Psoas muscle (tissue), 8 donors: ENCODE measurements around the gene TIGD3. TPM values are rescaled to one million over a fixed set of nuclear protein-coding genes. Genes with fewer than 3 reads are reported as not detected.

ENCODE experiments used
- ATAC-seq, 4 donors: fragments of 200-7000 bp; cut with Tn5 transposase; one replicate each; pipeline ENCODE4 v1.9.1; 2020; ENCODE audit warnings: moderate library complexity in 3 of 4, mild to moderate bottlenecking in 2 of 4
- DNase-seq, 2 donors: peaks; one replicate each; pipeline ENCODE4 v3.0.0-alpha.2; 2020
- H3K27ac ChIP-seq: fragments of 200-600 bp; one replicate; pipeline ENCODE4 v1.8.0; 2022
- H3K27me3 ChIP-seq, 3 donors: fragments of 200-600 bp in 1 of 3; one replicate each; pipeline versions ENCODE4 v1.6.1 to v1.8.0; 2013 to 2022; ENCODE audit warnings: low read length in 2 of 3, mild to moderate bottlenecking in 2 of 3, moderate library complexity in 1 of 3; ENCODE audit not compliant: insufficient read depth in 3 of 3
- H3K36me3 ChIP-seq, 2 donors: fragments of 200-600 bp in 1 of 2; one replicate each; pipeline versions ENCODE4 v1.6.1 to v1.8.0; 2013 to 2022; ENCODE audit warnings: low read depth in 1 of 2, mild to moderate bottlenecking in 1 of 2, moderate library complexity in 1 of 2; ENCODE audit not compliant: insufficient read depth in 1 of 2
- H3K4me1 ChIP-seq: fragments of 200-600 bp; one replicate; pipeline ENCODE4 v1.8.0; 2022
- H3K4me3 ChIP-seq: fragments of 200-600 bp; one replicate; pipeline ENCODE4 v1.8.0; 2022; ENCODE audit warnings: mild to moderate bottlenecking
- H3K9me3 ChIP-seq: fragments of 200-600 bp; one replicate; pipeline ENCODE4 v1.8.0; 2022
- CTCF ChIP-seq: fragments of 200-600 bp; IDR thresholded peaks from one replicate; pipeline ENCODE4 v1.8.0; 2022; ENCODE audit warnings: antibody characterized with exemption
- WGBS, 3 donors: extraction: QIAGEN DNeasy Blood & Tissue Kit; methylation state at CpG; one replicate each; pipeline versions ENCODE4 v1.1.6 to v1.1.7; 2013; 5-methylcytosine and 5-hydroxymethylcytosine counted together
- intact Hi-C, 2 donors: fragments of 100-400 bp; cut with DNase I; formaldehyde crosslinking; loops; one replicate each; pipeline versions ENCODE4 v1.11.0 to v1.14.2; 2022
- polyA plus RNA-seq, 3 donors: library from polyadenylated mRNA; stranded (reverse); fragments of 200-250 nt; gene quantifications; one replicate each; pipeline ENCODE4 v1.2.3, GENCODE V29; 2013
- total RNA-seq, 4 donors: library from RNA; stranded (reverse); fragmentation: NEBNext Ultra II Directional in 2 of 4; extraction: Animal tissue kit (Norgen Biotek cat#: 25700) in 2 of 4; gene quantifications; one replicate each; pipeline versions ENCODE4 v1.2.1 to v1.2.4, GENCODE V29; 2021 to 2023
- donor health status: healthy with polysubstance abuse.
- donor health status: DM: no; HTN: no; CAD: no; lungs with moderate emphysema.
- donor health status: Bipolar disorder and iron deficiency.
- donor health status: healthy.
- donor health status: DM: yes; HTN: yes; CAD: no.
- donor health status: DM: no; HTN: no; CAD: no.
- donor health status: DM: no; HTN: no; CAD: no.
- donor health status: DM: yes; HTN: yes; CAD: no.

TIGD3 gene
- total and polyA plus RNA-seq, 7 donors = 0.05 to 0.25 (median 0.09) TPM; not detected in 3

DNA sequence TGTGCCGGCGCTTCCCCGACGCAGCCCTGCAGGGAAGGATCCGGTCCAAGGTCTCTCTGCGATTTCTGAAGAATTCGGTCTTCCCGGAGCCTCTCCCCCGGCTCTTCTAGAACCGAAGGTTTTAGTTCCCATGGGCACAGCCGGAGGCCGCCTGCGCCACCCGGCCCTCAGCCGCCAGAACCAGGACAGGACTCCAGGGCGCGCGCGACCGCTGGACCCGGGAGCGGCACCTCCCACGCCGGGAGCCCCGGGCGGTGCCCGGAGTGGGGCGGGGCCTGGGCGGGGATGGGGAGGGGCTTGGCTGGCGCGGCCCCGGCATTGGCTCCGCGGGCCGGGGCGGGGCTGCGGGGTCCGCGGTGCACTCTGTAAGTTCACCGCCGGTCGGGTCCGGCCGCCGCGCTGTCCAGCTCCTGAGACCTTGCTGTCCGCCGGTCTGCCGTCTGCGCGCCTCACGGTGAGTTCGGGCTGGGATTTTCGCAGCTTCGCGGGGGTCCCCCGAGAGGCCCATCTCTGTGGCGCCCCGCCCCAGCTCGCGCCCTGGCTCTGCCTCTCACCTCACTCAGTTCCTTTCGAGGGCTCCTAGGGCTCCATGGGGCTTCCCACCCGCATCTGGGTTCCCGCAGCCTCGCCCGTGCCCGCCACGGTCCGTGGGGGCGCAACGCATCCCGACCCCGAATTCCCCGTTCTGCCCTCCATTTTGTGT, 39.9 kb upstream of the TIGD3 start, which contains the start of gene CDC42EP2:
TSS of gene CDC42EP2 (plus strand) at position 366 of the 703 bp plus-strand sequence. CDS start 6,033 bp downstream, outside the sequence.
- H3K27ac ChIP-seq = peak within 1 kb of the TSS; percentile 80
- ATAC-seq (peak; percentile 91 to 98 (median 94)), DNase-seq (peak; percentile 90 to 94)
- H3K36me3 ChIP-seq = no peaks in the 10 kb centered on the region
- TF ChIP-seq CTCF = no peak
- peaks cover 15% of the 10 kb centered on the region for H3K4me1 ChIP-seq
- no peaks in the 10 kb centered on the region for H3K9me3 ChIP-seq
- 0 to 1% (median 1%) methylated on average over 57 to 74 of the region's 74 CpGs for WGBS, 3 donors
- peak within 1 kb of the TSS; percentile 78 for H3K4me3 ChIP-seq
- intact Hi-C loops = loop anchor here in 1 of 2 donors (1.0 kb wide), 1 partner anchor 39 kb away; no protein-coding TSS in a partner anchor
- H3K27me3 ChIP-seq = no peaks in the 10 kb centered on the region

DNA sequence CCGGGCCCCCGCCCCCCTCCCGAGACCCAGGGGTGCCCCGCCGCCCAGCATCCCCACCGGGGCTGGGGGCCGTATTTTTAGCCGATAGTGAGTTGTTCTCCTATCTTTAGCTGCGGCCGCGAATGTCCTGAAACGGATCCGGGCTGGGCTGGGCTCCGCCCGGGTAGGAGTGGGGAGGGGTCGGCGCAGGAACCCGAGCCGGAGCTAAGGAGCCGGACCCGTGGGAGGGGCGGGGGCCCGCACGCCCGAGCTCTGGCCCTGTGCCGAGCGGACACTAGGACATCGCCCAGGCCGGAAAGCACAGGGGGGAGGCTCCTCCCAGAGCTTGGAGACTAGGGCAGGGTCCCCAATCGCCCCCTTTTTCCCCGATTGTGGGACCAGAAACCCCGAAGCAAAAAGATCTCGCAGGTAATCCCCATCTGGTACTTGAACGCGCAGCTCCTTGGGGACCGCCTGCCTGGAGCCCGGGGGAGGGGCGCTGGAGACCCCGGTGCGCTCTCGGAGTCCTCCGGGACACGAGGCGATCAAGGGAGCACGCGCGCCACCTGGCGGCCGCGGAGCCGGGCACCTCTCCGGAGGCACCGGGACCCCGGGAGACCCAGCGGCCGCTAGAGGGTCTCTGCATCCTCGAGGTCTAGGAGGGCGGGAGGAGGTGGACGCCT, 39.2 kb upstream of the TIGD3 start:
- TF ChIP-seq CTCF = peak; percentile 96
- Histone ChIP-seq H3K27ac (peak overlapping the region; percentile 80), H3K9me3 (no peaks in the 10 kb centered on the region), H3K4me3 (peak overlapping the region; percentile 78), H3K27me3 (no peaks in the 10 kb centered on the region), H3K4me1 (peaks cover 19% of the 10 kb centered on the region), H3K36me3 (peaks cover 0 to 2% of the 10 kb centered on the region in 2 donors)
- intact Hi-C loops = loop anchor here in 1 of 2 donors (1.0 kb wide), 1 partner anchor 40 kb away; no protein-coding TSS in a partner anchor
- DNase-seq = peak; percentile 81 to 90
- WGBS, 3 donors = 0% methylated on average over 53 to 59 of the region's 59 CpGs
- ATAC-seq = peak; percentile 60 to 82 (median 70)

- Histone ChIP-seq H3K4me1 (peaks cover 19% of the 10 kb centered on the region), H3K36me3 (peaks cover 0 to 7% of the 10 kb centered on the region in 2 donors), H3K27me3 (no peaks in the 10 kb centered on the region), H3K27ac (peak overlapping the region; percentile 80), H3K9me3 (no peaks in the 10 kb centered on the region), H3K4me3 (peak overlapping the region; percentile 78)
- no peak for TF ChIP-seq CTCF
- DNase-seq = no peak
- 8 to 9% (median 8%) methylated on average over 8 of the region's 8 CpGs for WGBS, 3 donors
- no peak for ATAC-seq
- intact Hi-C loops = loop anchor here (1.0 kb wide), 1 partner anchor 41 kb away; no protein-coding TSS in a partner anchor
Measured at GRCh38 chr11:65315866-65316226, 38.7 kb upstream of the TIGD3 start.

DNA sequence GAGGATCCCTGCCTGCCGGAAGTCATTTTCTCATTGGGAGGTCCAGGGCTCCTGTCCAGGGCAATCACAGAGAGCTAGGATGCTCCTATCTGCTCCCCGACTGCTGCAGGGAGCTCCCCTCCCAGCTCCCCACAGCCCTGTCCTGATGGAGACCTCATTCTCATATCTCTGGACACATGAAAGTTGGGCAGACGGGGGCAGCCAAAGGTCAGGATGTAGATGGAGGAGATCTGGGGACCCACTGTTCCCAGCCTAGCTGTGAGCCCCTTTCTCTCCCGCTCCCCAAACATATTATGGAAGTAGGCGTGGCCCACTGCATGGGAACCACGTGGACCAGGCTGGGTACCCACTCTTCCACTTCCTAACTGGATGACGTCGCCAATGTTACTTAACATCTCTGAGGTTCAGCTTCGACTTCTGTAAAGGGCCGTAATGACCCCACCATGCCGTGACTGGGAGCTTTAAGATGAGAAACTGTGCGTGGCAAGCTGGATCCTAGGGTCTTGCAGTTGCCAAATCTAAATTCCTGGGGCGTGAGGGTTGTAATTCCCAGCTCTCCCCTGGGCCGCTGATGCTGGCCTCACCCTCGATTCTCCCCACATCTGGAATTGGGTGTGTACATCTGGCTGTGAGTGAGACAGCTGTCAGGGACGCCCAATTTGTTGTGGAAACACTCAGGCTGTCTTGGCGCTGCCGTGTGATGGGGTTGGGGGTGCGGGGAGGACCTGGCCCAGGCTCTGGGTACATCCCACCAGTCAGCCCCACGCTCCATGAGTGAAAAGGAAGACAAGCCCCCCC, 38.1 kb upstream of the TIGD3 start:
- TF ChIP-seq CTCF = no peak

More for the DNA sequence above, 38.1 kb upstream of the TIGD3 start:
- ATAC-seq = peak in 2 of 4 donors; percentile 16 to 19
- peak; percentile 69 to 86 for DNase-seq
- Histone ChIP-seq H3K4me3 (peak overlapping the region; percentile 78), H3K36me3 (peaks cover 0 to 13% of the 10 kb centered on the region in 2 donors), H3K9me3 (no peaks in the 10 kb centered on the region), H3K27me3 (no peaks in the 10 kb centered on the region), H3K4me1 (peaks cover 15% of the 10 kb centered on the region), H3K27ac (peak overlapping the region; percentile 80)
- WGBS, 3 donors = 29 to 43% (median 34%) methylated on average over 20 of the region's 20 CpGs
- intact Hi-C loops = loop anchor here in 1 of 2 donors (1.0 kb wide), 1 partner anchor 41 kb away; no protein-coding TSS in a partner anchor
